Cardiac fibroblast (primary cell): ENCODE results near the gene C2orf15.
"Not testable (repeated sequence)": the region's sequence is repeated elsewhere in the genome, so short reads cannot be mapped to it uniquely, and the experiment has no call there.

ENCODE experiments used
- DNase-seq, 2 donors: peaks; one replicate each; pipeline versions ENCODE4 v3.0.0 to v3.0.0-alpha.2; 2010; ENCODE audit warnings: low read depth in 2 of 2
- H3K4me3 ChIP-seq, 2 donors: replicated peaks in 1 of 2; 1 replicate in 1 of 2; 2 replicates in 1 of 2; pipeline ENCODE4 v1.5.1; 2011; ENCODE audit warnings: low read depth in 2 of 2, low read length in 2 of 2, mild to moderate bottlenecking in 2 of 2, moderate library complexity in 1 of 2
- CTCF ChIP-seq: IDR thresholded peaks from one replicate; pipeline ENCODE4 v1.5.1; 2011; ENCODE audit warnings: low read depth, mild to moderate bottlenecking, low read length, inconsistent platforms

The C2orf15 gene

GRCh38 chr2:99183025-99183424, 41.5 kb downstream of the C2orf15 start:
- no peak for DNase-seq
- H3K4me3 ChIP-seq = no peak overlapping the region
- no peak for TF ChIP-seq CTCF

- no peak for DNase-seq
- no peak overlapping the region for H3K4me3 ChIP-seq
- TF ChIP-seq CTCF = no peak
Observed at GRCh38 chr2:99184811-99185210, 43.3 kb downstream of the C2orf15 start.

GRCh38 chr2:99187011-99187410, 45.5 kb downstream of the C2orf15 start:
- TF ChIP-seq CTCF = no peak

GRCh38 chr2:99188357-99188756, 46.9 kb downstream of the C2orf15 start:
- H3K4me3 ChIP-seq = no peak overlapping the region
- no peak for TF ChIP-seq CTCF
- no peak for DNase-seq

More at GRCh38 chr2:99187011-99187410, 45.5 kb downstream of the C2orf15 start:
- no peak overlapping the region for H3K4me3 ChIP-seq
- no peak for DNase-seq

- no peak for DNase-seq
- TF ChIP-seq CTCF = no peak
- H3K4me3 ChIP-seq = no peak overlapping the region
Observed at GRCh38 chr2:99190548-99190947, 49.0 kb downstream of the C2orf15 start.

- H3K4me3 ChIP-seq, DNase-seq: not testable (repeated sequence)
Observed at GRCh38 chr2:99192364-99192763, 50.9 kb downstream of the C2orf15 start.

- no peak for TF ChIP-seq CTCF
- no peak for DNase-seq
Observed at GRCh38 chr2:99198103-99198841, 56.8 kb downstream of the C2orf15 start.

More at GRCh38 chr2:99198103-99198841, 56.8 kb downstream of the C2orf15 start:
- H3K4me3 ChIP-seq = no peak overlapping the region
